22Rv1 (cell line): ENCODE results near the gene PCNX4.
A peak's percentile ranks its signal among the peaks of the same experiment; 100 is the strongest.

Experiments
- CTCF ChIP-seq: fragments of 450-650 bp; IDR thresholded peaks from 2 replicates; pipeline ENCODE4 v1.5.1; 2017; ENCODE audit warnings: mild to moderate bottlenecking
- ZFX ChIP-seq: fragments of 450-650 bp; IDR thresholded peaks from 2 replicates; pipeline ENCODE4 v1.6.1; 2017; ENCODE audit warnings: antibody characterized with exemption, borderline replicate concordance

GRCh38 chr14:60164712-60165546, 73.2 kb downstream of the PCNX4 start, which contains the start of gene DHRS7:
- TF ChIP-seq CTCF (peak; percentile 80), ZFX (no peak)
